ENCODE measurements around the gene RRAS.

DNA sequence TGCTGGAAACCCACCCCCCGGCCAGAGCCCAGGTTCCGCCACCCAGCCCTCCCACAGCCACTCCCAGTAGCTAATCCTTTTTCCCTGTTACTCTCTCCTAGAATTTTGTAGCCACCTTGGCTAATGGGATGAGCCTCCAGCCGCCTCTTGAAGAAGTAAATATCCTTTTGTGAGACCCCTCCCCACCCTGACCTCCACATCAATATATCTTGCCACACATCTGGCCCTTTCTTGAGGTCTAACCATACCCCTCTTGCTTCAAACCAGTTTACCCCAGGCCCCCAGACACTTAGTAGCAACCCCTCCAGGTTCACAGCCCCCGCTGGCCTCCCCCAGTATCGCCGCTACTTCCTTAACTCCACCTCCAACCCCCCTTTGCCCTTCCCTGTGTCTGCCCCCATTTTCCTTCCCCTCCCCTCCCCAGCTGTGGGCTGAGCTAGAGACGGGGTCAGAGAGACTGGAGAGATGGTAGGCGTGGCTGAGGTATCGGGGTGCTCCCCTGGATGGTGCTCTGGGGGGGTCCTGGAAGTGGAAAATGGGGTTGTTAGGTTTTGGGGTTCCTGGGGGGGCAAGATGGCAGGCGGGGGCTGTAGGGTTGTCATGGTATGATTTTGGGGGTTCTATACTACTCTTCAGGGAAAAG lies 39.9 kb upstream of the RRAS start:
- TF ChIP-seq, protein P1, sequence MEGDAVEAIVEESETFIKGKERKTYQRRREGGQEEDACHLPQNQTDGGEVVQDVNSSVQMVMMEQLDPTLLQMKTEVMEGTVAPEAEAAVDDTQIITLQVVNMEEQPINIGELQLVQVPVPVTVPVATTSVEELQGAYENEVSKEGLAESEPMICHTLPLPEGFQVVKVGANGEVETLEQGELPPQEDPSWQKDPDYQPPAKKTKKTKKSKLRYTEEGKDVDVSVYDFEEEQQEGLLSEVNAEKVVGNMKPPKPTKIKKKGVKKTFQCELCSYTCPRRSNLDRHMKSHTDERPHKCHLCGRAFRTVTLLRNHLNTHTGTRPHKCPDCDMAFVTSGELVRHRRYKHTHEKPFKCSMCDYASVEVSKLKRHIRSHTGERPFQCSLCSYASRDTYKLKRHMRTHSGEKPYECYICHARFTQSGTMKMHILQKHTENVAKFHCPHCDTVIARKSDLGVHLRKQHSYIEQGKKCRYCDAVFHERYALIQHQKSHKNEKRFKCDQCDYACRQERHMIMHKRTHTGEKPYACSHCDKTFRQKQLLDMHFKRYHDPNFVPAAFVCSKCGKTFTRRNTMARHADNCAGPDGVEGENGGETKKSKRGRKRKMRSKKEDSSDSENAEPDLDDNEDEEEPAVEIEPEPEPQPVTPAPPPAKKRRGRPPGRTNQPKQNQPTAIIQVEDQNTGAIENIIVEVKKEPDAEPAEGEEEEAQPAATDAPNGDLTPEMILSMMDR (IDR thresholded peaks at IDR 0.05; ENCODE audit: insufficient read depth, low read length, poor library complexity, severe bottlenecking): no peak
- TF ChIP-seq EZH2phosphoT487 (conservative IDR thresholded peaks at IDR 0.05; ENCODE audit: low read length): no peak

Data from SU-DHL-6 (cell line).